Inferior parietal cortex (tissue), 1 donor: Measurements from ENCODE around the gene DRAM2.

Experiments
- DNase-seq: peaks from one replicate; pipeline ENCODE4 v3.0.0-alpha.2; 2016; ENCODE audit errors: extremely low spot score

The DRAM2 gene

DNA sequence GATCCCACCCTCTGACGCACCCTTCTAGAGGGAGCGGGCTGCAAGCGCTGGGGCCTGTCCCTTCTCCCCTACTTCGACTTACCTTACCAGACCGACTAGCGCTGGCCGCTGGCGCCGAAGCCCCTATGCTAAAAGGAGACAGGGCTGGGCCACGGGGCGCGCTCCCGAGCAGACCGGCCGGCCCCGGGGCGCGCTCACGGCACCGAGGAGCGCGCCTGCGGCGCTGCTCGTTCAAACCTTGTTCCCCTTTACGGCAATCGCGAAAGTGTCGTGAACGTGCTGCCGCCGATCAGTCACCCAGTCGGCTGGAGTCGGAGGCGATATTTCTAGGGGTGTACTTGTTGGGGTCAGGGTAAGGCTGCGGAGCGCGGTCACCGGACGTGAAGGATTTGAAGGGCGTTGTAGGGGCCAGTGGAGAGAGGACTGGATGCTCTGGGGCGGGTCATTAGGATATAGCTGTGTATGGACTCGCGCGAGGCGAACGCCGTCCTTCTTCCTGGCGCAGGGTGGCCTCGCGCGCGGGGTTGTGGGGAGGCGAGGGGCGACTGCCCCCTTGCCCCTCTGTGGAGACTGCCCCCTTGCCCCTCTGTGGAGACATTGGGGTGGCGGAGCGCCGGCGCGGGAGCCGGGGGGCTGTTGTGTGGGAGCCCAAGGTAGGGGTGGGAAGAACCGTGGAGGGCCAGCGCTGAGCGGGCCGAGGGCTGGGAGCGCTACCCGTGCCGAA lies at the start of gene DRAM2, which contains the start of gene CEPT1:
DRAM2 (minus strand) TSS at position 138 of the 724 bp plus-strand sequence. CDS start 8,539 bp downstream, outside the sequence.
CEPT1 (plus strand) TSS at position 268 of the 724 bp plus-strand sequence. CDS start 7,492 bp downstream, outside the sequence.
- DNase-seq: peak; percentile 93

DNA sequence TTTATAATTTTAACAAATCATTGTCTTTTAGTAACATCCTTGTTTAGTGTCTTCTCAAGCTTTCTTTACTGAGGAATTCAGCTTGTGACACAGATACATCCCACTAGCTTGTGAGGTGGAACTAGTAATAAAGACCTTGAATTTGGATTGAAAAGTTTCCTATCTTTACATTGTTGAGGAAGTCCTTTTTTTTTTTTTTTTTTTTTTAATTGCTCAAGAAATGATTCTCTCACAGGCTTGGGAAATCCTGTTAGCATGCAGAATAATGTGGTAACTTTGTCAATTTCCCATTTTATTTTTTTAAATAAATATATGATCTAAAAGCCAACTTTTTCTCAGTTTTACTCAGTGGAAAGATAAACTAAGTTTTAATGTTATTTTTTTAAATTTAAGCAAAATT lies 44.8 kb upstream of the DRAM2 start:
- DNase-seq: no peak

DNA sequence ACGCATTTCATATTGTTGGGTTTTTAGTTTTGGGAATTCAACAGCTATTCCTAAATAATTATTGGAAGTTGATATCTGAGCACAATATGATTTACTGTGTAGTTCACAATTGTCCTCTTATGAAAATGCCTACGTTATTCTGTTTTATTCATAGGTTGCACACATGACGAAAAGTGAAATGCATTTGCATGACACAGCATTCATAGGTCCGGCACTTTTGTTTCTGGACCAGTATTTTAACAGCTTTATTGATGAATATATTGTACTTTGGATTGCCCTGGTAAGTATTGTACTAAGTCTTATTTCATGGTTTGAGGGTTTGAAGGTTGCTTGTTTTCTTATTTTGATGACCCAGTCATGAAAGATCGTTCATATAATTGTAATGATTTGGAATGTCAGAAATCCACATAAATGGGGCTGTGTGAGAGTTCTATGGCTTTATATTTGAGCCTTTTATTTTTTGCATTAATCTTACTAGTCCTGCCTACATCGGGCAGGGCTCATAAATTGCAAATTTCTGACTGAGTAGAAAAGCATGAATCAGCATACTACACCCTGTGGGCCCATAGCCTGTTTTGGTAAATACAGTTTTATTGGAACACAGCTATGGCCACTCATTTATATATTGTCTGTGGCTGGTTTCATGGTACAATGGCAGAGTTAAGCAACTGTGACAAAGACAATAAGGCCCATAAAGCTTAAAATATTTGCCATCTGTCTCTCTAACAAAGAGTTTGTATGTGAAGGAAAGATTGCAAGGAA lies 43.6 kb upstream of the DRAM2 start:
- DNase-seq: no peak

DNA sequence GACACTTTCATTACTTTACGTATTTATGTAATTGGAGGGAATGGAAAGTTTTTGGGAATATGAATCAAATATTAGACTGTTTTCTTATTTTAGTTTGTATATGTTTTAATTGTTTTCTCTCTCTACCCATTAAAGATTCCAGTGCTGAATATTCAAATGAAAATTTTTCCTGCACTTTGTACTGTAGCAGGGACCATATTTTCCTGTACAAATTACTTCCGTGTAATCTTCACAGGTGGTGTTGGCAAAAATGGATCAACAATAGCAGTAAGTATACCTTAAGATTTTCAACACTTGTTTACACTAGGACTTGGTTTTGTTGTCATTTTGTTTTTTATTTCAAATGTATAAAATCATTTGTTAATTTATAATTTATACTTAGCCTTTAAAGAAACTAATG lies 42.2 kb upstream of the DRAM2 start:
- no peak for DNase-seq

DNA sequence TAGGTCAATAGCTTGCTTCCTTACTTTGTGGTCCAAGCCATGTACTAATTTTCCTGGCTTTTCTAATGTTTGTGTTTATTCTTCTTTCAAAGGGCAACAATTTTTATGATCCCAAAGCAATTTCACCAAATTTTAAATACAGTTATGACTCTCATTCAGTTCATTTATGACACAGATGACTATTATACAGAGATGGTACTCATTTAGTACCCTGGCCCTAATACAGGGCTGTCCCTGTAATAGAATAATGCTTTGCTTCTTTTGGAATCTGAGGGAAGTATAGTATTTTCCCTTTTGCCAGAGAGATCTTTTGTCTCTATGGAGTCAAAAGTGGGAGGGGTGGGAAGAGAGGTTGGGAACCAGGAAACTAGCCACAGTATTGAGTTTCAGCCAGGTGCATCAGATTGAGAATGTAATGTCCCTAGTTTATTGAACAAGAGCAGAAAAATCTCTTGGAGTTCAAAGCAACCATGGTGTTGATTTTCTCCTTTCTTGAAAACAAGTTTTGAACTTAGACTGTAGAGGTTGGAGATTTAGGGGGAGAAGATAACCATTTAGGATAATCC lies 40.2 kb upstream of the DRAM2 start:
- DNase-seq: no peak

DNA sequence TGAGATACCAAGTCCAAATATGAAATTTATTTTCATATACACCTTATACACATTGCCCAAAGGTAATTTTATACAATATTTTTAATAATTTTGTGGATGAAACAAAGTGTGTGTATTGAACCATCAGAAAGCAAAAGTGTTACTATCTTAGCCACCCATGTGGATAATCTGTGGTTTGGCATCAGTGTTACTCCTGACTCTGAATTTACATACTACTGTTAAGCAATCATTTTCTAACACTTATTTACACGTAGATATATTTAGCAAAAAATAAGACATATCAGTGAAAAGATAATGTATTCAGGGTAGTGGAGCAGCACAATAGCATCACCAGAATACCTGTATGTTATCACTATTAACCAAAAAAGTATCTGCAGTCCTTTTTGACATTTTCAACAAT lies 36.8 kb upstream of the DRAM2 start:
- no peak for DNase-seq

DNA sequence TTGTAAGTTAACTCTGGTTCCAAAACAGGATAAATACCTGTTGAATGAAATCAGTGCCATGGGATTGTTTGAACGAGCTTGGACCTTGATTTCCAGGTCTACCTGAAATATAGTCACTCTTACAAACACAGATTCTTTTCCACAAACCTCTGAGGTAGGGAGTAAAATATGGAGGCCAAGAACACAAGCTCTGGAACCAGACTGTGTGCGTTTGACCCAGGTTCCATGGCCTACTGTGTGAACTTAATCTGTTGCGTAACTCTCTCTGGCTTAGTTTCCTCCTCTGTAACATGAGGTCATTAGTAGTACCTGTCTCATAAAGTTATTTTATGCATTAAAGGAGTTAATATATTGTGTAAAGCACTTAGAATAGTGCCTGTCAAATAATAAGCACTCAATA lies 35.5 kb upstream of the DRAM2 start:
- DNase-seq: no peak

DNA sequence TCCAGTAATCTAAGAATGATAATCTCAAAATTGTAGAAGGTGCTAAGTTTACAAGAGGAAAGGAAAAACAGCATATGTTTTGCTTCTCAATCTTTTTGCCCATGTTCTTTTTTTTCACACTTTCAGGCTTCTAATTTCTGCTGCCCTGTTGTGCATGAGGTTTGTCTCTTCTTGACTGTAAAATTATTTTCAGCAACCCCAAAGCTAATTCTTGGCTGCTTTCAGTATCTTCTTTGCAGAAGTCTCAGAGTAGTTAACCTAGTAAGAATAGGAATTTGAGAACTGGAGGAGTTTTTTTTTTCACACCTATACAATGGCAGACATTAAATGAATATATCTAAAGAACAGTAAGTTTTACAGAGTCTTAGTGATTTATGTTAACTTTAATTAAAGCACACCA lies 34.2 kb upstream of the DRAM2 start:
- DNase-seq: peak; percentile 10

DNA sequence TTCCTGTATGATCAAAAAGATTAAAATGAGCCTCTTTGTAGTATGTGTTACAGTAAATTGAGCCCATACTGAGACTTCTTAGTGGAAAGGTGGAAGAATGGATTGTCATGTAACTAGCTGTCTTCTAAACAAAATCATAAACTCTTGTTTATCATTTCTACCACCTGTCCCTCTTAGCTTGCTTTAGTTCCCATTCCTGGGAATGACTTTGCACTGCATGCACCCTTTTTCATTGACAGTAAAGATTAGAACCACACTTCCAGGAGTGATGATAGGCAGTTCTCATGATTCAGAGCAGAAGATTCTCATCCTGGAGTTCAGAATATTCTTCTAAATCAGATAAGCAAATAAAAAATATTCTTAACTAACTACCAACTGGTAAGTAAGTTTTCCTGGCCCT lies 32.6 kb upstream of the DRAM2 start:
- DNase-seq: no peak

DNA sequence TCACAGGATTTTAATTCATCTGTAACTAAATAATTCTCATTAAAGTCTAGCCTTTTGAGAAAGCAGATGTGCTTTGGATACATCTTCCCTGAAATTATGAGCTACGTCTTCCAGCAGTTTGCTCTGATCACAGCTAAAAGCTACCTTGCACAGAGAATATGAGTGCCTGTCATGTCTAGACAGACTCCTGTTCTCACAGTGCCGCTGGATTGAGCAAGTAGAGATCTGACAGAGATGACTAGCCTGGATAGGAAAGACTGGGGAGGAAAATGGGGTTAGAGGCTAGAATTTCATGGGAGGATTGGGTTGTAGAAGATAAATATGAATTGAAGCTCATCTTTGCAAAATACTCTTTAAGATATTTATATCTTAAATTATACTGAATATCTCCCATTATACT lies 24.3 kb upstream of the DRAM2 start:
- DNase-seq: no peak

DNA sequence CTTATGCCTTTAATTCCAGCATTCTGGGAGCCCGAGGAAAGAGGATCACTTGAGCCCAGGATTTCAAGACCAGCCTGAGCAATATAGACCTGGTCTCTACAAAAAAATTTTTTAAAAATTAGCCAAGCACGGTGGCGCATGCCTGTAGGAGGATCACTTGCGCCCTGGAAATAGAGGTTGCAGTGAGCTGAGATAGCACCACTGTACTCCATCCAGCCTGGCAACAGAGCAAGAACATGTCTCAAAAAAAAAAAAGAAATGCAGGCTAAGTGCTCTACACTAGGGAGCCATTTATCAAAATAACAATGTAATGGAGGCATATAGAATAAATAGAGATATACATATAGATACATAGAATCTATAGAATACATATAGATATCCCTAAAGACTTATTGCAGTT lies 23.5 kb upstream of the DRAM2 start:
- DNase-seq: no peak

DNA sequence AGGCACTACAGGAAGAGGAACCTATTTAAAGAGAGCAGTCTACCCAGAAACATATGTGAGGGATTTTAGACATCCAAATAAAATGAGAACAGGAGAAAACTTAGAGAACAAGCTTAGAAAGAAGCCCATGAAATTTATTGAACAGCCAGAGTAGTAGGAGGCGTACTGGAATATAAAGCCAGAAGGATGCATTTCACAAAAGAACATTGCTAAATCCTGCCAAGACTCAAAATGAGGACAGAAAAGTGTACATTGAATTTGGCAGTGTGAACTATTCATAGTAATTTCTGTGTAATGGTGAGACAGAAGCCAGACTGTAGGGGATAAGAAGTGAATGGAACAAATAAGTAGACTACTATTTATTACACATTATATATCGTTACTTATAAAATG lies 22.6 kb upstream of the DRAM2 start:
- peak; percentile 36 for DNase-seq

DNA sequence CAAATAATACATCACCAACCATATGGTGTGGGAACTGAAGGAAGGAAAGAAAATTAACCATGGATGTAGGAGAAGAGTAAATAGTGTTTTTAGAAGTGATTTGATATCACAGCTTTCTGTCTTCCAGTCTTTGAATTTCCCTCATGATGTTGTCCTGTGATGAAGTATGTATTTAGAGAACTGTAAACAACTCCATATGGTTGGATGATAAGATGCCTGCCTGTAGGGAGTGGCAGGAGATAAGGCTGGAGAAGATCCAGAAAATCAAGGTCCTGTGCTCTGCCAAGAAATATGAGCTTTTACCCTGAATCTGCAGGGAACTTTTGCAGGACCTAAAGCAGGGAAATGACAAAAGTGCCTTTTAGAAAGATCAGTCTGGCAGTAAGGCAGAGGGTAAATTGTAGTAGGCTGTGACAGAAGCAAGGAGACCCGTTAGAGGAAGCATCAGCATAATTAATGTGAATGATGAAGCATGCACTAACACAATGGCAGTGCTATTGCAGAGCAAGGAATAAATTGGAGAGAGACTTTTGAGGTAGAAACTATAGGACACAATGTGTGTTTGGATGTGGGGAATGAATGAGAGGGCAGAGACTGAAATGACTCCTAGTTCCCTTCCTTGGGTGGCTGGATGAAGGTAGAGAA lies 22.1 kb upstream of the DRAM2 start:
- DNase-seq: no peak

DNA sequence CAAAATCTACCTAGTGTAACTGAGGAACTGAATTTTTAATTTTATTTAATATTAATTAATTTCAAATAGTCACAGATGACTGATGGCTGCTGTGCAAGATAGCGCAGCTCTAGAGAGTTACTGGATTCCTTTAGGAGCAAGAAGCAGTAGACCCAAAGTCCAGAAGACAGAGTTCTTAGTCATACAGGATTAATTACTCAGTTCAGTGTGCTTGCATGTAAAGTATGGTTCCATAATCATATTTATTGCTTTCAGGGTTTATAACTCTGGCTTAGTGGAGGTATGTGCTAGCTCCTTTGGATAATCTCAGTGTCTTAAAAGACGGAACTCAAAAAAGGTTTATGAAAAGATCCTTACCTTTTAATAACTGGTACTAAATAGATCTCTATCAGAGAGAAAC lies 17.5 kb upstream of the DRAM2 start:
- DNase-seq: no peak

DNA sequence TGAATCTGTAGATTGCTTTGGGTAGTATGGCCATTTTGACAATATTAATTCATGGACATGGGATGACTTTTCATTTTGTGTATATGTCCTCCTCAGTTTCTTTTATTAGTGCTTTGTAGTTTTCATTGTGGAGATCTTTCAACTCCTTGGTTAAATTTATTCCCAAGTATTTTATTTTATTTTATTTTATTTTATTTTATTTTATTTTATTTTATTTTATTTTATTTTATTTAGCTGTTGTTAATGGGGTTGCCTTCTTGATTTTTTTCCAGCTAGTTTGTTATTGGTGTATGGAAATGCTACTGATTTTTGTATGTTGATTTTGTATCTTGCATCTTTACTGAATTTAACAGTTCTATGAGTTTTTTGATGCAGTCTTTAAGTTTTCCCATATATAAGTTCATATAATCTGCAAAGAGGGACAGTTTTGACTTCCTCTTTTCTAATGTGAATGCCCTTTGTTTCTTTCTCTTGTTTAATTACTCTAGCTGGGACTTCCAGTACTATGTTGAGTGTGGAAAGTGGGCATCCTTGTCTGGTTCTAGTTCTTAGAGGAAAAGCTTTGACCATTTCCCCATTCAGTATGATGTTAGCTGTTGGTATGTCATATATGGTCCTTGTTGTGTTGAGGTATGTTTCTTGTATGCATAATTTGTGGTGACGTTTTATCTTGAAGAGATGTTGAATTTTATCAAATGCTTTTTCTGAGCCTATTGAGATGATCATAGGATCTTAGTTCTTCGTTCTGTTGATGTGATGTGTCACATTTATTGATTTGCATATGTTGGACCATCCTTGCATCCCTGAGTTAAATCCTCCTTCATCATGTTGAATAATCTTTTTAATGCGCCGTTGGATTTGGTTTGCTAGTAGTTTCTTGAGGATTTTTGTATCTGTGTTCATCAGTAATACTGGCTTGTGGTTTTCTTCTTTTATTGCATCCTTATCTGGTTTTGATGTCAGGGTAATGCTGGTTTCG lies 14.4 kb upstream of the DRAM2 start:
- DNase-seq: no peak

DNA sequence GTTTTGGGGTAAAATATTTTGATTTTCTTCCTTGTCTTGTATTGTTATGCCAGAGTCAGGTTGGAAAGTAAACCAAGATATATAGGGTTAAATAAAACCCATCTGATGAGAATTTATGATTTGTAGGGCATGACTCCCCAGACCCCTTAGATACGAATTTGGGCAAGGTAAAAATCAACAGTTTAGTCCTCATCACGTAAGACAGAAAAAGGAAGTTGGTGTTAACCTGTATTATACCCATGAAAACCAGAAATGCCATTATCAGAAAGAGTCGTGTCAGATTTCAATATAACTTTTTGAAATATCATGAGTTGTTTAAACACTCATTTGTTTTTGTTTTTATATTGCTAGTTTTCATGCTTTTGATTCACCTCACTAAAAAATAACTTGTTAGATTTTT lies 11.9 kb upstream of the DRAM2 start:
- DNase-seq: no peak

DNA sequence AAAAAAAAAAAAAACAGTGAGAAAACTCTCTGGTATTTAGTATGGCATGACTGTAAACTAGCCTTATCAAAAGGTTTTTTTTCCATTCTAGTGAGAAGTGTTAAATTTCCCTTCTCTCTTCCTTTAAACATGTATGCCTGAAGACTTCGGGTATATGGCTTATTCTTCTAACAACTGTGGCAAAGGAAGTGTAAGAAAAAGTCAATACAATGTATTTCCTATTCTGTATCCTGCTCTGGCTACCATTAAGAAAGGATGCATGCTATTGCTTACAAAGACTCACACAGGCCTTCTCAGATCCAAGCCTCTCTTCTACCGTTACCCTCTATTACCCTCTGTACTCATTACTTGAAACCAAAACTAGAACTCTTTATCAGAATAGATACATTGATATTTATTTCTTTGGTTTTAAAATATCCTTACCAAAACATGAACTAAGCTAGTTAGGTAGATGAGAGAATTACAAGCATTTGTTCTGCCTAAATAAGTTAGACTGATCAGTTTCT lies 8.5 kb upstream of the DRAM2 start:
- no peak for DNase-seq

DNA sequence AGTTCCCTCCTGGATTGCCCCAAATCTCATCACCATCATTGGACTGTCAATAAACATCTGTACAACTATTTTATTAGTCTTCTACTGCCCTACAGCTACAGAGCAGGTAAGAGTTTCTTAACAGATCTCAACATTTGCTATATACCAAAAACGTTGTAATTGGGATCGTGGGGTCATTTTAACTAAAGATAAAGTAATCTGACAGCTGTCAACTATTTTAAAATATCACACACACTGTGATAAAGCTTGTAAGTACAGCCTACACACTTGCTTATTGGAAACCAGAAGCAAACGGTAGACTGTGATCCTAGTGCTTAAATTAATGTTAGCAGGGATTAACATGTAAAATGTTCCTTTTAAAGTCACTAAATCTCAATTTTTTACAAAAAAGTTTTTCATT lies 8.1 kb upstream of the DRAM2 start:
- no peak for DNase-seq

DNA sequence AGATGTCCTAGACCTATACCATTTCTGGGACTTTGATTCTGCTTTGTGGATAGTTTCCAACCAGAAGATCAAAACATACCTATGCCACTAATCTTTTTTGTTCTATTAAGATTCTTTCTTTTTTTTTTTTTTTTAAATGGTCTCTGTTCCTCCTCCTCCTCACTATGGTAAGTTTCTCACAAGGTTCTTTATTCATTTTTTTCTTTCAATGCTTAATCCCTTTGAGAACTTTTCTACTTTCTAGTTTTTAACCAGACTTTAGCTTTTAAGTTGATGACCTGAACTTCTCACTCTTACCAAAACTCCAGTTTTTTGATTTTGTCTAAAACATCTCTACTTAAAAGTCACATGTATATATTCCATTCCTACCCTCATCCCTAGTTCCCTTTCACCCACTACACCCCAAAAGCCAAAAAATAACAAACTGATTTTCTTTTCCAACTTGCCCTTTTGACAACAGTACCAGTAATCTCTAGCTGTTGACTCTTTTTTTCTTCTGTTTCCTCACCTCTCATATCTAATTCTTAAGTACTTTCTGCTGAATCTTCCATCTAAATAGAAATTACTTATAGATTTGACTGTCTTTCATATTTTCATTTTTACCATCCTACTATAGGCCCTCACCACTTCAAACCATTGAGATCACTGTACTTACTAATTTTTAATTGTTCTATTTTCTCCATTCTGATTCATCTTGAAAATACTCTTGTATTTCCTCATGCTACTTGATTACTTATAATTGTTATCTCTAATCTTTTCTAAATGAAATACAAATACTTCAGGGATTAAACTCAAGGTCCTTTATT lies 6.3 kb upstream of the DRAM2 start:
- no peak for DNase-seq

DNA sequence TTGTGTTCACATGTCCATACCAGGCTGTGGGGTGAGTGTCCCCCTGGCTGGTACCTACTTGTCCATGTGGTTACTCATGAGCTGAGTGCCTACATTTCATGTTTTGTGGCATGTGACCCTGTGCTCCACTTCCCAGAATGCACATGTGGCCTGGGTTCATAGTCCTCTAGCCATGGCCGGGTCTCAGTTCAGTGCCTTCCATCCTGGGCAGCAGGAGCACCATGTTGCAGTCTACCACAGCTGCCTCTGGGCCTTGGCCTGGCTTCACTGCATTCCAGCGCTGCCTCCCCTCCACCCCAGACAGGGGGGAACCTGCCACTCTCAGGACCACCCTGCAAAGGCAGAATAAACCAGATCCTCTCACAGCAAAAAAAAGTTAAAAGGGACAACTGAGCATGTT lies 5.6 kb upstream of the DRAM2 start:
- DNase-seq: no peak
